Smooth muscle cell (in vitro differentiated cells): ENCODE results near the gene MBD3. TPM values are rescaled to one million over a fixed set of nuclear protein-coding genes. Genes with fewer than 3 reads are reported as not detected.

Experiments used
- DNase-seq: peaks from one replicate; lab custom pipeline; 2025; ENCODE audit not compliant: unreplicated experiment; lab: John Stamatoyannopoulos, UW
- H2AFZ ChIP-seq: fragments of 200-600 bp; sonication (generic); 2 replicates; pipeline ENCODE4 v1.6.0; 2016; ENCODE audit warnings: antibody characterized with exemption, low read depth, mild to moderate bottlenecking
- H3F3A ChIP-seq: fragments of 200-600 bp; sonication (generic); 2 replicates; pipeline ENCODE4 v1.6.0; 2017; ENCODE audit warnings: antibody characterized with exemption, low read depth
- H3K27ac ChIP-seq: fragments of 200-600 bp; sonication (generic); 2 replicates; pipeline ENCODE4 v1.5.1; 2016; ENCODE audit warnings: low read depth, mild to moderate bottlenecking
- H3K27me3 ChIP-seq: fragments of 200-600 bp; sonication (generic); 2 replicates; pipeline ENCODE4 v1.6.1; 2016; ENCODE audit warnings: low read depth, mild to moderate bottlenecking
- H3K36me3 ChIP-seq: fragments of 200-600 bp; sonication (generic); 2 replicates; pipeline ENCODE4 v1.5.1; 2016; ENCODE audit warnings: low read depth
- H3K4me1 ChIP-seq: fragments of 200-600 bp; sonication (generic); 2 replicates; pipeline ENCODE4 v1.5.1; 2016; ENCODE audit warnings: low read depth
- H3K4me2 ChIP-seq: fragments of 200-600 bp; sonication (generic); 2 replicates; pipeline ENCODE4 v1.6.0; 2016; ENCODE audit warnings: mild to moderate bottlenecking
- H3K4me3 ChIP-seq: fragments of 200-600 bp; sonication (generic); 2 replicates; pipeline ENCODE4 v1.5.1; 2016; ENCODE audit warnings: mild to moderate bottlenecking
- H3K79me2 ChIP-seq: fragments of 200-600 bp; sonication (generic); 2 replicates; pipeline ENCODE4 v1.6.0; 2016; ENCODE audit warnings: low read depth, mild to moderate bottlenecking
- H3K9ac ChIP-seq: fragments of 200-600 bp; sonication (generic); 2 replicates; pipeline ENCODE4 v1.6.0; 2016; ENCODE audit warnings: low read depth
- H3K9me3 ChIP-seq: fragments of 200-600 bp; sonication (generic); replicated peaks from 2 replicates; pipeline ENCODE4 v1.5.1; 2016; ENCODE audit warnings: low read depth
- H4K20me1 ChIP-seq: fragments of 200-600 bp; sonication (generic); 2 replicates; pipeline ENCODE4 v1.6.0; 2016; ENCODE audit warnings: low read depth
- whole genome bisulfite sequencing: methylation state at CpG from one replicate; pipeline ENCODE4 v1.1.7; 2016; ENCODE audit warnings: low lambda C conversion rate; 5-methylcytosine and 5-hydroxymethylcytosine counted together
- polyA plus RNA-seq: library from polyadenylated mRNA; unstranded; fragments of >200 nt; fragmentation: Nextera tagmentation; extraction: Ambion mirVana; gene quantifications from 2 replicates; pipeline ENCODE4 v1.2.1, GENCODE V29; 2016
- total RNA-seq: library from RNA; depleted of rRNA; stranded (reverse); fragments of >200 nt; gene quantifications from 2 replicates; pipeline ENCODE4 v1.2.3, GENCODE V29; 2014
- TF ChIP-seq, protein P1 (sequence below): fragments of 200-600 bp; sonication (generic); IDR thresholded peaks from 2 replicates; pipeline ENCODE4 v1.5.1; 2017; ENCODE audit warnings: borderline replicate concordance, mild to moderate bottlenecking, antibody characterized with exemption; ENCODE audit not compliant: insufficient read depth, poor library complexity, severe bottlenecking

The MBD3 gene
- total and polyA plus RNA-seq, 2 experiments from 2014 or later, result 40.3 to 47.3 TPM

- Histone ChIP-seq H3K27me3 (no peaks in the 10 kb centered on the region), H3K36me3 (no peaks in the 10 kb centered on the region), H3F3A (no peaks in the 10 kb centered on the region), H3K27ac (no peak overlapping the region), H3K9ac (no peak overlapping the region), H3K79me2 (peaks cover 56% of the 10 kb centered on the region), H2AFZ (no peak overlapping the region), H3K4me1 (no peaks in the 10 kb centered on the region), H3K4me2 (no peak overlapping the region), H3K4me3 (no peak overlapping the region), H3K9me3 (no peaks in the 10 kb centered on the region), H4K20me1 (peaks cover 98% of the 10 kb centered on the region)
- no peak for DNase-seq
- TF ChIP-seq, protein P1, sequence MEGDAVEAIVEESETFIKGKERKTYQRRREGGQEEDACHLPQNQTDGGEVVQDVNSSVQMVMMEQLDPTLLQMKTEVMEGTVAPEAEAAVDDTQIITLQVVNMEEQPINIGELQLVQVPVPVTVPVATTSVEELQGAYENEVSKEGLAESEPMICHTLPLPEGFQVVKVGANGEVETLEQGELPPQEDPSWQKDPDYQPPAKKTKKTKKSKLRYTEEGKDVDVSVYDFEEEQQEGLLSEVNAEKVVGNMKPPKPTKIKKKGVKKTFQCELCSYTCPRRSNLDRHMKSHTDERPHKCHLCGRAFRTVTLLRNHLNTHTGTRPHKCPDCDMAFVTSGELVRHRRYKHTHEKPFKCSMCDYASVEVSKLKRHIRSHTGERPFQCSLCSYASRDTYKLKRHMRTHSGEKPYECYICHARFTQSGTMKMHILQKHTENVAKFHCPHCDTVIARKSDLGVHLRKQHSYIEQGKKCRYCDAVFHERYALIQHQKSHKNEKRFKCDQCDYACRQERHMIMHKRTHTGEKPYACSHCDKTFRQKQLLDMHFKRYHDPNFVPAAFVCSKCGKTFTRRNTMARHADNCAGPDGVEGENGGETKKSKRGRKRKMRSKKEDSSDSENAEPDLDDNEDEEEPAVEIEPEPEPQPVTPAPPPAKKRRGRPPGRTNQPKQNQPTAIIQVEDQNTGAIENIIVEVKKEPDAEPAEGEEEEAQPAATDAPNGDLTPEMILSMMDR, result no peak
- 96% methylated on average over 5 of the region's 5 CpGs for WGBS
These were observed 42.2 kb upstream of the MBD3 start for GRCh38 chr19:1634938-1635243.

GRCh38 chr19:1634242-1634937, 41.7 kb upstream of the MBD3 start:
- Histone ChIP-seq H3K4me1 (no peaks in the 10 kb centered on the region), H3K4me2 (no peak overlapping the region), H2AFZ (no peak overlapping the region), H3K27ac (no peak overlapping the region), H3K9ac (no peak overlapping the region), H3F3A (no peaks in the 10 kb centered on the region), H3K79me2 (peaks cover 51% of the 10 kb centered on the region), H4K20me1 (peaks cover 98% of the 10 kb centered on the region), H3K9me3 (no peaks in the 10 kb centered on the region), H3K36me3 (no peaks in the 10 kb centered on the region), H3K27me3 (no peaks in the 10 kb centered on the region), H3K4me3 (no peak overlapping the region)
- DNase-seq, result no peak
- WGBS, result 95% methylated on average over 19 of the region's 19 CpGs
- TF ChIP-seq, protein P1, result no peak

GRCh38 chr19:1633269-1633826, 40.7 kb upstream of the MBD3 start:
- Histone ChIP-seq H3K4me1 (no peaks in the 10 kb centered on the region), H4K20me1 (peaks cover 92% of the 10 kb centered on the region), H3K27me3 (no peaks in the 10 kb centered on the region), H3K27ac (no peak overlapping the region), H3K4me2 (no peak overlapping the region), H2AFZ (no peak overlapping the region), H3K4me3 (no peak overlapping the region), H3K36me3 (no peaks in the 10 kb centered on the region), H3K9me3 (no peaks in the 10 kb centered on the region), H3K79me2 (peaks cover 41% of the 10 kb centered on the region), H3K9ac (no peak overlapping the region), H3F3A (no peaks in the 10 kb centered on the region)
- no peak for DNase-seq
- TF ChIP-seq, protein P1, result no peak
- 93% methylated on average over 11 of the region's 11 CpGs for WGBS
